ENCODE results near the gene PTPRG.

GRCh38 chr3:61612211-61613194 lies 51.1 kb downstream of the PTPRG start:
- TF ChIP-seq EP300 (IDR thresholded peaks at IDR 0.05) (no peak), POLR2A (IDR thresholded peaks at IDR 0.05; ENCODE audit: low read depth) (no peak), CTCF (IDR thresholded peaks at IDR 0.05) (no peak)

Data from esophagus muscularis mucosa (tissue), 4 donors.